ENCODE results near the gene ZNF688. TPM values are rescaled to one million over a fixed set of nuclear protein-coding genes. Genes with fewer than 3 reads are reported as not detected.

ZNF688 gene
- total and polyA plus RNA-seq, 9 of the 15 experiments (the other 6 are each of a cell fraction or from before 2014, with no cell fraction given) = 0.48 to 12.9 (median 4.5) TPM

- TF ChIP-seq HES1 (IDR thresholded peaks at IDR 0.05; ENCODE audit: low read depth) (no peak), SIRT6 (IDR thresholded peaks at IDR 0.05; ENCODE audit: low read depth, low read length) (no peak), TOE1 (IDR thresholded peaks at IDR 0.05; ENCODE audit: borderline replicate concordance) (peak; percentile 79), TOE1 (CRISPR knock-in tag; IDR thresholded peaks at IDR 0.05; ENCODE audit: borderline replicate concordance, low read depth) (peak; percentile 84; the same call in 1 of the 2 replicates), MIER1 (IDR thresholded peaks at IDR 0.05; ENCODE audit: low read depth) (no peak), CEBPB (tag; IDR thresholded peaks at IDR 0.05) (no peak), SMAD2 (IDR thresholded peaks at IDR 0.05; ENCODE audit: low read depth, low read length) (no peak), ZNF318 (IDR thresholded peaks at IDR 0.05; ENCODE audit: borderline replicate concordance in 1 of 2, low read depth in 1 of 2) (no peak), ZNF518B (CRISPR knock-in tag; IDR thresholded peaks at IDR 0.05) (no peak), ZNF12 (CRISPR knock-in tag; IDR thresholded peaks at IDR 0.05) (0 out of 2 replicates have a peak, but pooled peaks have one; percentile 16), SP2 (IDR thresholded peaks at IDR 0.05; ENCODE audit: extremely low read depth, low read depth, low read length, poor library complexity, severe bottlenecking) (no peak), ZNF561 (CRISPR knock-in tag; conservative IDR thresholded peaks at IDR 0.05) (no peak)
These were observed 14.1 kb upstream of the ZNF688 start, which contains the start of gene ZNF785 (continued) for GRCh38 chr16:30585400-30586191.
